ENCODE results near the gene CCDC82.

CCDC82 gene

DNA sequence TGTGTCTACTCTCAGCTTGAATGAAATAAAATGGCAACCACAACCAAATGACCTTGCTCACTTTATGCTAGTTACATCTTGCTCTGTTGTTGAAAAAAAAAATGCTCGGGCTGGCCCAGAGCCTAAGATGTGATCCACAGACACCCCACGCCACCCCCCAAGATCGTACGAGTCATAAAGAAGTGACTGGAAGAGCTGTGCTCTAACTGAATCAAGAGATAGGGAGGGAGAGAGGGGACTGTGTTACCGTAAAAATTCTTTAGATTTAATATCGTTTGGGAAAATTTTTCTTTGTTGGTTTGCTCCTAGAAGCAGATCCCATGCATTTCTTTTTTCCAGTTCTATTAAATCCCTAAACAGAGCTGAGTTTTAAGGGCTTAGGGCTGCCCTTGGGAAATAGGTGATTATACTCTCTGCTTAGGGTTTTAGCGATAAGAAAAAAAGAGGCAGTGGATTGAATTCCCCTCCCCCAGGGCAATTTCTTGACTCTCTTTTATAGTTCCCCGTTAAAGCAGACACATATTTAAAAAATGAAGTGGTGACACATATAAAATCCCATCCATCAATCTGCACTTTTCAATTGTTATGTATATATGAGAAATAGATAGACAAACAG lies 61.2 kb downstream of the CCDC82 start:
- DNase-seq = no peak

DNA sequence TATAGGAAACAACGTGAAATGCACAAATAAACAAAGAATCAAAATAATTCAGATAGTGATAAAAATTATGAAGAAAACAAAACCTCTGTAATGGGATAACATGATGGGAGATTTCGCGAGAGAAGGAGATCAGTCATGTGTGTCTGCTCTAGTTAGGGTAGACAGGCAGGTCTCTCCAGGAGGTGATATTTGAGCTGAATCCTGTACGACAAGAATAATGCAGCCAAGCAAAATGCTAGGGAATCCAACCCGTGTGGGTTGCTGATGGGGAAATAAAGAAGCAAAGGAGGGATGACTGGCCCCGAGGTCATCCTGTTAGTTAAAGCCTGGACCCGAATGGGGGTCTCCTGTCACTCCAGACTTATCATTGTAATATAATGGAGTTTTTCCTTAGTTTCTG lies 62.8 kb downstream of the CCDC82 start:
- no peak for DNase-seq

DNA sequence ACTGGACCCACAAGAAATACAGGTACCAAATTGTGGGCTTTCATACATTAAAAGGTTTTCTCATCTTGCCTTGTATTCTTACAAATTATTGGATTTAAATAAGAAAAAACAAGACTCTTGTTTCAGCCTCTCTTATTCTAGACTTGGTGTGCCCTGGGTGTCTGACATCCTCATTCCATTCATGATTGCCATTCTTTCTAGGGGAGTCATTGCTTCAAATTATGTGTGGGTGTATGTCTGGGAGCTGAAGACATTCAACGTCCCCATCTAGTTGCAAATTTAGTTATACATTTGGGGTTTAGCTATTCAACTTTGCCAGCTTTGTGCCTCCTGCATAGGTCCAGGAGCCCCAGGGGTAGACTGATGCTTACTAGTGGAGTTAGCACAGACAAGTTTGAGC lies 64.8 kb downstream of the CCDC82 start:
- DNase-seq = no peak

- no peak for DNase-seq
Measured at GRCh38 chr11:96323642-96323985, 66.1 kb downstream of the CCDC82 start.

GRCh38 chr11:96322775-96323641 lies 66.7 kb downstream of the CCDC82 start:
- no peak for DNase-seq

DNA sequence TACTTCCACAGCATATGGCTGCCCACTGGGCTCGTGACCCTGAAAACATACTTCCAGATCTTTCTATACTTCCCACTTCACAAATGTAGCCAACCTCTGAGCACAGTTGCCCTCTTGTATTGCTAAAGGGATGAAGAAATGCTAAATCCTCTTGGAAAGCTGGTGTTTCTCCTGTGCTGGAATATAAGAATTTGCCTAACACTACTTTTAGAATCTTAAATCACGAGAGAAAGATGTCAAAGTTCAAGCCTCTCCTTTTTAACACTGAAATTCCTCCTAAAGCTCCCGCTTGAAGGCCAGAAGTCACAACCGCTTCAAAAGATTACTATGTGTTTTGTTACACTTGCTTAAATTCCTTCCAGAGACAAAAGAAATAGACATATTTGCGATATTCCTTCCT lies 68.6 kb downstream of the CCDC82 start:
- no peak for DNase-seq

DNA sequence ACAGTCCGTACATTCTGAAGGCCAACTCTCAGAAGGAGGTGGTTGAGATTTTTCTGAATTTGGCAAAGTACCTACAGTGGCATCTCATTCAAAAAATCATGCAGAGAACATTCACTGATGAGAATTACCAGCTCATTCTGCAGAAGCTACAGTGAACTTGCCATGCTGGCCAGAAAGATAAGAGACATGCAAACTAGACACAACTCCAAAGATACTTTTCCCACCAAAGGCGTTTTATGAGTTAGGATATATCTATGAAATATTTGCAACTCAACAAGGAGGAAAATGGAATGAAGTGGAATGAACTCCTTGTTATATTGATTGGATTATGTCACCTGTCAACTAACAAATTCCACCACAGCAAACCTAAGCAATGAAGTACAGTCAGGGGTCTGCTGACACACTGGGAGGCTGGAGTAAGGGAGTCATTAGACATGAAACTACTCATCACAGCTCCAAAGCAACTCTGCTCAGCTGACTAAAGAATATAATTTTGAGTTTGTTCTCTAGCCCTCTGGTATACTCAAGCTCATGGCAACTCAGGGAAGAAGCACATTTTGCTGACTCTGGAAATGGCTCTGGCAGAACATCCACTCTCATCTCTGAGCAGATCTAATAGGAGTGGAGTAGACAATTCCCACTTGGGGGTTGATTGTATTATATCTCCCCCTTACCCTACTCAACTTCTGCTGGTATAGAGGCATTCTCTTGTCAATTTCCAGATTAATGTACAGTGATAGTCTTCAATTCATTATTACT lies 69.6 kb downstream of the CCDC82 start:
- DNase-seq = no peak

GRCh38 chr11:96318850-96319249 lies 70.9 kb downstream of the CCDC82 start:
- no peak for DNase-seq

DNA sequence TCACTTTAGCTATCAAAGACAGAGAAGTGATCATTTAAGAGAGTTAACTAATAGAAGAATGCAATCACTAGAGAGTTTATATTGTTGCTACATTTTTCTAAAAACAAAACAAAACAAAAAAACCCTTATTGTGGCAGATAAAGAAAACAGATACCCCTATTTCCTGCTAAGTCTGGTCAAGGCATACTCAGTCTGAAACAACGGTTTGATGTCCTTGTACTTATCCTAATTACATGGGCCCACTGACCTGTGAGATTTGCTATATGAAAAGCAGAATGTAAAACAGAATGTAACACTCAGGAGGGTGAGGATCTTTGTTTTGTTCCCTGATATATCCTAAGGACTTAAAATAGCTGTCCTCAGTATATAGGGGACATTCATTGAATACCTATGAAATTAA lies 71.3 kb downstream of the CCDC82 start:
- DNase-seq = no peak

GRCh38 chr11:96317985-96318384 lies 71.7 kb downstream of the CCDC82 start:
- no peak for DNase-seq

GRCh38 chr11:96317571-96317970 lies 72.1 kb downstream of the CCDC82 start:
- DNase-seq = no peak

DNA sequence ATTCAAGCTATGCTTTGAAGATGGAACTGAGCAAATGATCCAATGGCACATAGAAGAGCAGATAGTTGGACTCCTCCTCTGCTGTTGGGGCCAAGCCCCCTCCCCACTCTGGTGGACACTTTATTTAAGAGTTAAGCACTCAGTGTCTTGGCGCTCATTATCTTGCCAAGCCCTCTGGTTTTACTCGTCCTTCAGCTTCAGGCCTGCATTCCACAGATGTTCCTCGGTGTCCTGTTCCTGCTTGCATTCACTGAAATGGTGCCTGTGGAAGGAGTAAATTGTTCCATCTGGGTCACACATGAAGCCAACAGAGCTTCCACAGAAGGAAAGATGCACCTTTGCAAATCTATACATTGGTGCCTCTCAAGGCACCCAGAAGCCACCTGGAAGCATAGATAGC lies 72.8 kb downstream of the CCDC82 start:
- DNase-seq = no peak

DNA sequence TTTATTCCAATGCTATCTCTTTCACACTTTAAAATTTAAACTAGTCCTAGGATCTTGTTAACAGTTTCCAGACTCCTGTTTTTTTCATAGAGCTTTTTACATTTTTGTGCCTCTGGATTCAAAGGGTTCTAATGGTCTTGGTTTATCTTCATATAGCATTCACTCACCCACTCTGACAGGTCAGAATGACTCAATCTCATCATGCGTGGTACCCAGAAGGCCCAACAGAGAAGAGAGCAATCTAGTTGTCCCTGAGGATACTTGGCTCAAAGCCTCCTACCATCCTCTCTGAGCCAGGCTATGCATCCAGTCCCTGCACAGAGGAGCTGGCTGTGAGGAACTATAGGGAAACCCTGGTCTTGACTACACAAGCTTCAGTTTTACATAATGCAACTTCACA lies 74.2 kb downstream of the CCDC82 start:
- no peak for DNase-seq

GRCh38 chr11:96314326-96315020 lies 75.2 kb downstream of the CCDC82 start:
- DNase-seq = no peak

DNA sequence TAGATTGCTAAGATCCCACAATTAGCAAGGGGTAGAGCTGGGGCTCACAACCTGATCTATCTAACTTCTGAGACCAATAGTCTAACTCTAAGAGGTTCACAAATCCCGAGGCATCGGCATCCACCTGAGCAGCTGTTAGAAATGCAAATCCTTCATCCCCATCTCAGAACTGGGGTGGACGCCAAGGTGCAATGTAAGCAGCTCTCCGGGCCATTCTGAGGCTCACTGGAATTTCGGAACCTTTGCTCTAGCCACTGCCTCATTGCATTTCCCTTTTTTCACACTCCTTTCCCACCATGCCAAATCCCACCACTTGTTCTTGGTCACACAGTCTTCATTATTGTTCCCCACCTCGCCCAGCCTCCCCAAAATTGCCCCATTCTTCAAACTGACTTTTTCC lies 76.5 kb downstream of the CCDC82 start:
- DNase-seq = no peak

DNA sequence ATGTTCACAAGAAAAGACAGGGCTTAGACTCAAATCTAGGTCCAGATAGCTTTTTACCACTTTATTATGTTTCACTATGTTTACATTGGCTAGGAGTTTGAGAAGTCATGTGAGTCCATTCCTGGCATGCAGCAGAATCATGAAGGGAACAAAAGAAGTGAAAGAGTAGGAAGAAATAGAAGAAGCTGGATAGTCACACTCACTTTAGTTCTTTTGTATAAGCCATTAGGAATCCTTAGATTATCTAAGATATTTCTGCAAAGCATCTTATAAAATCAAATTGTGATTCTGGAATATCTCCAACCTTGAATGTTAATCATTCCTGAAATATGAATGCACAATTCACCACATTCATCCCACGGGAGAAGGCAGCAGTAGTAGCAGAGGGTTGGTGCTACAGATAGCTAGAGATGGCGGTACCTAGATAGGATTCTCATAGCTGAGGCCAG lies 78.6 kb downstream of the CCDC82 start:
- no peak for DNase-seq

GRCh38 chr11:96310236-96310635 lies 79.5 kb downstream of the CCDC82 start:
- DNase-seq = no peak

GRCh38 chr11:96309643-96310017 lies 80.1 kb downstream of the CCDC82 start:
- DNase-seq = no peak

DNA sequence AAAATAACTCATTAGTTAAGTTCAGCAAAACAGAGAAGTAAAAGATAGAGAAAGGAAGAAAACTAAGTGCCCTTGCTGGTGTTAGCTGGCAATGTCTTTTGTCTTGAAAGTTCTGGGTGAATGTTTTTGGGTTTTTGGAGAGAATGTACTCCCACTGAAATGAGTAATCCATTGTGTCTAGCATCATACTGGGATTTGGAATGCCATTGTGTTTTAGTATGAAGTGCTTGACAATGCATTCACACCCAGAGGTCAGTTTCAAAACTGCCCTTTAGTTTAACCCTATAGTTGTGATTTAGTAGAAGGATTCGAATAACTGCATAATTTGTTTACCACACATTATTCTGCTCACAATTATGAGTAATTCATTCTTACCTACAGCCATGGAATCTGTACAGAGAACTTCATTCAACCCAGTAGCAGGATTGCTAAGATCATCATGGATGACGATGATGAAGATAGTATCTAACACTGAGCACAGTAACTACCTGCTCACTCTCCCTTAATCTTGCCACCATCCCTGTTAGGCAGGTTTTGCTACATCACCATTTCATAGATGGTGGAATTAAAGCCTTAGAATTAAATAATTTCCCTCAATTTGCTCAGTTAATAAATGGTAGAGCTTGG lies 80.6 kb downstream of the CCDC82 start:
- DNase-seq = no peak

DNA sequence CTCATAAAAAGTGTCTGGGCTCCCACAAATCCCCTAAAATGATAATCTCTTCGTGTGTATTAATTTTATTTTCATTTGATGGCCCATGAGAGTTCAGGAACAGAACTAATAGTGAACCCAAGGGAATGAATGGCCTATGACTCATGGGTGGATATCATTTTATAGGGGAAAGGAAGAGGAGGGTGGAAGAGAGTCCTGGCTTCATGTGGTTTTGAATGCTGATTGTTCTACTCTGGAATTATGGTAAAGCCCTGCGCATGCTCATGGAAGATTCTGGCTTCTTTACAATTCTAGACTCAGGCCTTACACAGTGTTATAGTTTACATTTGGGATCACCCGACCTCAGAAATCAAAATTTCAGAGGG lies 82.0 kb downstream of the CCDC82 start:
- no peak for DNase-seq

GRCh38 chr11:96306933-96307775 lies 82.6 kb downstream of the CCDC82 start:
- peak; percentile 76 to 88 for DNase-seq

- no peak for DNase-seq
Measured at GRCh38 chr11:96306600-96306932, 83.1 kb downstream of the CCDC82 start.
